RPMI7951 (cell line): ENCODE results near the gene PLXDC2. TPM values are rescaled to one million over a fixed set of nuclear protein-coding genes. Genes with fewer than 3 reads are reported as not detected.

Experiments
- DNase-seq: peaks from one replicate; pipeline ENCODE4 v3.0.0-alpha.2; 2012; ENCODE audit warnings: low read depth
- total RNA-seq: library from RNA; depleted of rRNA; stranded (reverse); fragments of >200 nt; shearing (Covaris generic); gene quantifications from 2 replicates; pipeline ENCODE4 v1.2.3, GENCODE V29; 2014

Gene PLXDC2
- total RNA-seq, 1 experiment from 2014 or later = 0.24 TPM

- no peak for DNase-seq
These were observed 95.7 kb downstream of the PLXDC2 start for GRCh38 chr10:19911886-19912285.

- no peak for DNase-seq
These were observed 97.8 kb downstream of the PLXDC2 start for GRCh38 chr10:19913987-19914386.

- DNase-seq = no peak
These were observed 98.9 kb downstream of the PLXDC2 start for GRCh38 chr10:19915125-19915524.

- DNase-seq = no peak
These were observed 99.6 kb downstream of the PLXDC2 start for GRCh38 chr10:19915816-19916215.

- no peak for DNase-seq
These were observed 101.7 kb downstream of the PLXDC2 start for GRCh38 chr10:19917751-19918478.

- no peak for DNase-seq
These were observed 102.6 kb downstream of the PLXDC2 start for GRCh38 chr10:19918794-19919193.

GRCh38 chr10:19919671-19920070 is 103.4 kb downstream of the PLXDC2 start:
- no peak for DNase-seq

- DNase-seq = no peak
These were observed 104.0 kb downstream of the PLXDC2 start for GRCh38 chr10:19920075-19920726.

- no peak for DNase-seq
These were observed 105.3 kb downstream of the PLXDC2 start for GRCh38 chr10:19921300-19922140.

GRCh38 chr10:19922236-19922963 is 106.2 kb downstream of the PLXDC2 start:
- DNase-seq = no peak

GRCh38 chr10:19925064-19925463 is 108.8 kb downstream of the PLXDC2 start:
- no peak for DNase-seq

- no peak for DNase-seq
These were observed 112.7 kb downstream of the PLXDC2 start for GRCh38 chr10:19928936-19929335.

- DNase-seq = no peak
These were observed 113.4 kb downstream of the PLXDC2 start for GRCh38 chr10:19929506-19930140.

- no peak for DNase-seq
These were observed 115.0 kb downstream of the PLXDC2 start for GRCh38 chr10:19930936-19931893.

- no peak for DNase-seq
These were observed 115.8 kb downstream of the PLXDC2 start for GRCh38 chr10:19931894-19932590.

GRCh38 chr10:19932806-19933371 is 116.7 kb downstream of the PLXDC2 start:
- DNase-seq = no peak

GRCh38 chr10:19933772-19934171 is 117.5 kb downstream of the PLXDC2 start:
- DNase-seq = no peak

- DNase-seq = no peak
These were observed 118.9 kb downstream of the PLXDC2 start for GRCh38 chr10:19935176-19935575.

GRCh38 chr10:19936289-19936688 is 120.1 kb downstream of the PLXDC2 start:
- no peak for DNase-seq
